Esophagus muscularis mucosa (tissue), 4 donors: Measurements from ENCODE around the gene PODXL2. TPM values are rescaled to one million over a fixed set of nuclear protein-coding genes. Genes with fewer than 3 reads are reported as not detected.

Experiments used
- DNase-seq: peaks from one replicate; pipeline ENCODE4 v3.0.0-alpha.2; 2017; ENCODE audit errors: extremely low spot score
- H3K27ac ChIP-seq, 4 donors: fragments of 200-600 bp; sonication (generic); replicated peaks in 1 of 4; 1 replicate in 3 of 4; 2 replicates in 1 of 4; pipeline ENCODE4 v1.5.1; 2016 to 2019; ENCODE audit warnings: mild to moderate bottlenecking in 1 of 4
- H3K27me3 ChIP-seq, 4 donors: fragments of 200-600 bp; sonication (generic); one replicate each; pipeline versions ENCODE4 v1.5.1 to v1.6.0; 2016 to 2019
- H3K36me3 ChIP-seq, 4 donors: fragments of 200-600 bp; sonication (generic); one replicate each; pipeline ENCODE4 v1.5.1; 2016 to 2019
- H3K4me1 ChIP-seq, 4 donors: fragments of 200-600 bp; sonication (generic); one replicate each; pipeline ENCODE4 v1.5.1; 2016 to 2019
- H3K4me3 ChIP-seq, 4 donors: fragments of 200-600 bp; sonication (generic); 1 replicate in 2 of 4; 2 replicates in 2 of 4; pipeline ENCODE4 v1.5.1; 2016 to 2019; ENCODE audit warnings: mild to moderate bottlenecking in 4 of 4, moderate library complexity in 1 of 4
- H3K9me3 ChIP-seq, 4 donors: fragments of 200-600 bp; sonication (generic); 1 replicate in 3 of 4; 2 replicates in 1 of 4; pipeline ENCODE4 v1.5.1; 2016 to 2019
- EP300 ChIP-seq: sonication (generic); formaldehyde crosslinking; IDR thresholded peaks from one replicate; pipeline ENCODE4 v1.6.1; 2017; ENCODE audit warnings: antibody characterized with exemption
- POLR2A ChIP-seq: fragments of 450-650 bp; IDR thresholded peaks from one replicate; pipeline ENCODE4 v1.6.1; 2017; ENCODE audit warnings: antibody characterized with exemption, moderate library complexity, mild to moderate bottlenecking, low read depth
- POLR2AphosphoS5 ChIP-seq, 2 donors: sonication (generic); formaldehyde crosslinking; IDR thresholded peaks; one replicate each; pipeline ENCODE4 v1.6.1; 2017; ENCODE audit warnings: antibody characterized with exemption in 2 of 2
- WGBS: methylation state at CpG from one replicate; pipeline ENCODE4 v1.1.5; 2018; 5-methylcytosine and 5-hydroxymethylcytosine counted together
- intact Hi-C: fragments of 100-400 bp; cut with DNase I; formaldehyde crosslinking; loops from one replicate; pipeline ENCODE4 v1.15.1; 2023
- total RNA-seq, 4 donors: library from RNA; depleted of rRNA; stranded (reverse); fragments of >200 nt; gene quantifications; one replicate each; pipeline versions ENCODE4 v1.1.0 to v1.2.1, GENCODE V29; 2016
- TF ChIP-seq, protein P1 (sequence below), 3 experiments: fragments of 200-600 bp in 2 of 3; fragments of 450-650 bp in 1 of 3; sonication (generic) in 2 of 3; IDR thresholded peaks; one replicate each; pipeline ENCODE4 v1.5.1; 2017 to 2019; ENCODE audit warnings: antibody characterized with exemption in 3 of 3, mild to moderate bottlenecking in 2 of 3, moderate library complexity in 1 of 3

PODXL2 gene
- total RNA-seq, 4 donors from 2014 or later, result 1.7 to 3.1 (median 2.5) TPM

- H3K4me3 ChIP-seq, result no peak overlapping the region
- no peaks in the 10 kb centered on the region for H3K4me1 ChIP-seq
- H3K9me3 ChIP-seq, result no peaks in the 10 kb centered on the region
- intact Hi-C loops, result no loop called here
- H3K36me3 ChIP-seq, result peaks cover 0 to 60% (median 49%) of the 10 kb centered on the region in 4 donors
- TF ChIP-seq, protein P1, sequence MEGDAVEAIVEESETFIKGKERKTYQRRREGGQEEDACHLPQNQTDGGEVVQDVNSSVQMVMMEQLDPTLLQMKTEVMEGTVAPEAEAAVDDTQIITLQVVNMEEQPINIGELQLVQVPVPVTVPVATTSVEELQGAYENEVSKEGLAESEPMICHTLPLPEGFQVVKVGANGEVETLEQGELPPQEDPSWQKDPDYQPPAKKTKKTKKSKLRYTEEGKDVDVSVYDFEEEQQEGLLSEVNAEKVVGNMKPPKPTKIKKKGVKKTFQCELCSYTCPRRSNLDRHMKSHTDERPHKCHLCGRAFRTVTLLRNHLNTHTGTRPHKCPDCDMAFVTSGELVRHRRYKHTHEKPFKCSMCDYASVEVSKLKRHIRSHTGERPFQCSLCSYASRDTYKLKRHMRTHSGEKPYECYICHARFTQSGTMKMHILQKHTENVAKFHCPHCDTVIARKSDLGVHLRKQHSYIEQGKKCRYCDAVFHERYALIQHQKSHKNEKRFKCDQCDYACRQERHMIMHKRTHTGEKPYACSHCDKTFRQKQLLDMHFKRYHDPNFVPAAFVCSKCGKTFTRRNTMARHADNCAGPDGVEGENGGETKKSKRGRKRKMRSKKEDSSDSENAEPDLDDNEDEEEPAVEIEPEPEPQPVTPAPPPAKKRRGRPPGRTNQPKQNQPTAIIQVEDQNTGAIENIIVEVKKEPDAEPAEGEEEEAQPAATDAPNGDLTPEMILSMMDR (IDR thresholded peaks at IDR 0.05), result no peak
- no peak for TF ChIP-seq EP300
- no peak for TF ChIP-seq POLR2A
- TF ChIP-seq POLR2AphosphoS5 (IDR thresholded peaks at IDR 0.05), result no peak
- H3K27ac ChIP-seq, result no peak overlapping the region
- DNase-seq, result no peak
- no peaks in the 10 kb centered on the region for H3K27me3 ChIP-seq
- 95% methylated on average over 17 of the region's 32 CpGs for WGBS
Observed at GRCh38 chr3:127620637-127621375, 8.2 kb upstream of the PODXL2 start.

DNA sequence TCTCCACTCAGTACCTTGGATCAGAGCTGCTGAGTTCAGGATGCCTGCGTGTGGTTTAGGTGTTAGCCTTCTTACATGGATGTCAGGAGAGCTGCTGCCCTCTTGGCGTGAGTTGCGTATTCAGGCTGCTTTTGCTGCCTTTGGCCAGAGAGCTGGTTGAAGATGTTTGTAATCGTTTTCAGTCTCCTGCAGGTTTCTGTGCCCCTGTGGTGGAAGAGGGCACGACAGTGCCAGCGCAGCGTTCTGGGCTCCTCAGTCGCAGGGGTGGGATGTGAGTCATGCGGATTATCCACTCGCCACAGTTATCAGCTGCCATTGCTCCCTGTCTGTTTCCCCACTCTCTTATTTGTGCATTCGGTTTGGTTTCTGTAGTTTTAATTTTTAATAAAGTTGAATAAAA, 7.0 kb upstream of the PODXL2 start:
- Histone ChIP-seq H3K27me3 (no peaks in the 10 kb centered on the region), H3K27ac (no peak overlapping the region), H3K4me1 (no peaks in the 10 kb centered on the region), H3K9me3 (no peaks in the 10 kb centered on the region), H3K4me3 (no peak overlapping the region), H3K36me3 (peaks cover 0 to 49% (median 41%) of the 10 kb centered on the region in 4 donors)
- DNase-seq, result no peak
- no peak for TF ChIP-seq EP300
- TF ChIP-seq POLR2AphosphoS5 (IDR thresholded peaks at IDR 0.05), result no peak
- no peak for TF ChIP-seq POLR2A
- TF ChIP-seq, protein P1 (IDR thresholded peaks at IDR 0.05), result no peak
- 93% methylated on average over 11 of the region's 11 CpGs for WGBS
- intact Hi-C loops, result no loop called here

DNA sequence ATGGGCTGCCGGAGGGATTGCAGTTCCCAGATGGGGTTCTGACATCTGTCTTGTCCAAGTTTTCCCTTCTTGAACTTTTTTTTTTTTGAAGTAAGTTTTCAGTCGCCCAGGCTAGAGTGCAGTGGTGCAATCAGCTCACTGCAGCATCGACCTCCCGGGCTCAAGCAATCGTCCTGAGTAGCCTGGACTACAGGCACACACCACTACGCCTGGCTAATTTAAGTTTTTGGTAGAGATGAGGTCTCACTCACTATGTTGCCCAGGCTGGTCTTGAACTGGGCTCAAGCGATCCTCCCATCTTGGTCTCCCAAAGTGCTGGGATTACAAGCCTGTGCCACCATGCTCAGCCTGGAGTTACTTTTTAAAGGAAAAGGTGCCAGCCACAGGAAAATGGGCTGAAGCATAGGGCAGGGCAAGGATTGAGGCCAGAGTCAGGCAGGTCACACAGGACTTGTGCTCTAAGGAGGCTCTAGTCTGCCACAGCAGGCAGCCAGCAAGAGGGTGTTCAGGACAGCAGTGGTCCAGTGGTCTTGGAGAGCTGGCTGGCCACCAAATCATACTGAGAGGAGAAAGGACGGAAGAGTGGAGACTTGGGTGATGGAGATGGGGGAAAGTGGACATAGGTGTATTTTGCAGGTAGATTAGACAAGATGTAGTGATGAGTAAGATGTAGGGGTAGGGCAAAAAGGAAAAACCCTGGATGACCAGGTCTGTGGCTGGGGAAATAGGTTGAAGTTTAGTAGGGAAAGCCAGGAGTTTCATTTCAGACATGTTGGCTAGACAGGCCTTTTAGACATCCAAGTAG, 6.0 kb upstream of the PODXL2 start:
- no peak overlapping the region for H3K27ac ChIP-seq
- WGBS, result 91% methylated on average over 8 of the region's 8 CpGs
- H3K27me3 ChIP-seq, result no peaks in the 10 kb centered on the region
- H3K4me3 ChIP-seq, result no peak overlapping the region
- H3K4me1 ChIP-seq, result no peaks in the 10 kb centered on the region
- no peak for DNase-seq
- TF ChIP-seq POLR2A, result no peak
- no peak for TF ChIP-seq EP300
- no peak for TF ChIP-seq POLR2AphosphoS5 (IDR thresholded peaks at IDR 0.05)
- TF ChIP-seq, protein P1 (IDR thresholded peaks at IDR 0.05), result no peak
- H3K36me3 ChIP-seq, result peaks cover 0 to 39% (median 32%) of the 10 kb centered on the region in 4 donors
- intact Hi-C loops, result no loop called here
- no peaks in the 10 kb centered on the region for H3K9me3 ChIP-seq

- H3K36me3 ChIP-seq, result peaks cover 0 to 29% (median 21%) of the 10 kb centered on the region in 4 donors
- no peaks in the 10 kb centered on the region for H3K27me3 ChIP-seq
- no peaks in the 10 kb centered on the region for H3K9me3 ChIP-seq
- WGBS, result 86% methylated on average over 5 of the region's 5 CpGs
- DNase-seq, result no peak
- no peak for TF ChIP-seq POLR2AphosphoS5 (IDR thresholded peaks at IDR 0.05)
- TF ChIP-seq, protein P1 (IDR thresholded peaks at IDR 0.05), result no peak
- TF ChIP-seq EP300, result no peak
- no peak for TF ChIP-seq POLR2A
- no peak overlapping the region for H3K27ac ChIP-seq
- H3K4me3 ChIP-seq, result no peak overlapping the region
- peaks cover 0 to 4% (median 3%) of the 10 kb centered on the region in 4 donors for H3K4me1 ChIP-seq
- intact Hi-C loops, result no loop called here
Observed at GRCh38 chr3:127624063-127624462, 4.9 kb upstream of the PODXL2 start.
